IMR-90 (cell line): ENCODE data around the gene MRC2. TPM values are rescaled to one million over a fixed set of nuclear protein-coding genes. Genes with fewer than 3 reads are reported as not detected.

ENCODE experiments used
- ATAC-seq: fragments of 200-7000 bp; cut with Tn5 transposase; 2 replicates; pipeline ENCODE4 v1.9.1; 2020; ENCODE audit warnings: low read depth, mild to moderate bottlenecking, moderate library complexity
- BruUV-seq: library from RNA; stranded (reverse); fragments of 400-500 nt; replicated peaks from 2 replicates; lab custom pipeline; 2021; lab: Mats Ljungman, UMichigan
- CTCF ChIA-PET: fragments of 300-600 bp; formaldehyde crosslinking; extraction: SDS; loops from one replicate; lab custom pipeline; 2021; ENCODE audit warnings: antibody characterized with exemption; lab: Yijun Ruan, JAX
- POLR2A ChIA-PET: fragments of 300-600 bp; sonication (Branson Sonifier 250); formaldehyde crosslinking; loops from one replicate; lab custom pipeline; 2022; ENCODE audit warnings: antibody characterized with exemption; ENCODE audit not compliant: unreplicated experiment; lab: Charles Lee
- DNase-seq: peaks from one replicate; pipeline ENCODE4 v3.0.0; 2013
- H2AFZ ChIP-seq: replicated peaks from 2 replicates; pipeline ENCODE3; 2013; ENCODE audit warnings: low read length, mild to moderate bottlenecking; ENCODE audit not compliant: poor library complexity
- H2AK5ac ChIP-seq: 2 replicates; pipeline ENCODE4 v1.6.1; 2013; ENCODE audit warnings: low read depth, low read length, inconsistent platforms
- H2AK9ac ChIP-seq: replicated peaks from 2 replicates; pipeline ENCODE3; 2013; ENCODE audit warnings: mild to moderate bottlenecking, low read depth, low read length, moderate library complexity; ENCODE audit not compliant: poor library complexity
- H2BK120ac ChIP-seq: 2 replicates; pipeline ENCODE4 v1.6.1; 2013; ENCODE audit warnings: low read depth, low read length, inconsistent platforms
- H2BK15ac ChIP-seq: 3 replicates; pipeline ENCODE4 v1.6.1; 2013; ENCODE audit warnings: low read depth, low read length, inconsistent platforms
- H2BK20ac ChIP-seq: 2 replicates; pipeline ENCODE4 v1.6.1; 2013; ENCODE audit warnings: low read depth, mild to moderate bottlenecking, inconsistent platforms, low read length, moderate library complexity
- H2BK5ac ChIP-seq: 2 replicates; pipeline ENCODE4 v1.6.1; 2013; ENCODE audit warnings: mild to moderate bottlenecking, low read depth, low read length, inconsistent platforms; ENCODE audit not compliant: poor library complexity, severe bottlenecking
- H3K14ac ChIP-seq: replicated peaks from 2 replicates; pipeline ENCODE4 v1.6.1; 2013; ENCODE audit warnings: low read depth, low read length, inconsistent platforms
- H3K18ac ChIP-seq: 2 replicates; pipeline ENCODE4 v1.6.1; 2013; ENCODE audit warnings: low read depth, low read length, control low read depth
- H3K23ac ChIP-seq: 2 replicates; pipeline ENCODE4 v1.6.1; 2013; ENCODE audit warnings: low read depth, low read length, inconsistent platforms
- H3K27ac ChIP-seq: 2 replicates; pipeline ENCODE4 v1.5.1; 2013; ENCODE audit warnings: mild to moderate bottlenecking, control low read depth, low read length; ENCODE audit not compliant: insufficient read depth
- H3K27me3 ChIP-seq: 2 replicates; pipeline ENCODE4 v1.6.1; 2013; ENCODE audit warnings: low read length; ENCODE audit not compliant: control insufficient read depth, insufficient read depth
- H3K36me3 ChIP-seq: 2 replicates; pipeline ENCODE4 v1.6.1; 2013; ENCODE audit warnings: low read length, mixed read lengths; ENCODE audit not compliant: control insufficient read depth, insufficient read depth
- H3K4ac ChIP-seq: 2 replicates; pipeline ENCODE4 v1.6.1; 2013; ENCODE audit warnings: low read depth, low read length, inconsistent platforms
- H3K4me1 ChIP-seq: 2 replicates; pipeline ENCODE4 v1.6.1; 2013; ENCODE audit warnings: low read length, mixed read lengths; ENCODE audit not compliant: control insufficient read depth, insufficient read depth
- H3K4me2 ChIP-seq: 2 replicates; pipeline ENCODE4 v1.6.1; 2013; ENCODE audit warnings: low read depth, mild to moderate bottlenecking, control low read depth, low read length, moderate library complexity
- H3K4me3 ChIP-seq: 2 replicates; pipeline ENCODE4 v1.5.1; 2013; ENCODE audit warnings: low read depth, mild to moderate bottlenecking, control low read depth, low read length, moderate library complexity; ENCODE audit not compliant: insufficient read depth
- H3K56ac ChIP-seq: 2 replicates; pipeline ENCODE4 v1.6.1; 2013; ENCODE audit warnings: low read length, inconsistent platforms; ENCODE audit not compliant: insufficient read depth; ENCODE audit errors: extremely low read depth
- H3K79me1 ChIP-seq, 2 experiments: 2 replicates each; pipeline ENCODE4 v1.6.1; 2013; ENCODE audit warnings: low read length in 2 of 2, inconsistent platforms in 1 of 2, low read depth in 1 of 2
- H3K9ac ChIP-seq: 2 replicates; pipeline ENCODE4 v1.6.1; 2013; ENCODE audit warnings: low read depth, low read length, control low read depth
- H3K9me1 ChIP-seq: 2 replicates; pipeline ENCODE4 v1.6.1; 2013; ENCODE audit warnings: low read length, inconsistent platforms; ENCODE audit not compliant: insufficient read depth
- H3K9me3 ChIP-seq: 2 replicates; pipeline ENCODE4 v1.6.1; 2013; ENCODE audit warnings: low read length; ENCODE audit not compliant: control insufficient read depth, insufficient read depth
- H4K20me1 ChIP-seq: 2 replicates; pipeline ENCODE4 v1.6.1; 2013; ENCODE audit warnings: low read length, inconsistent platforms; ENCODE audit not compliant: insufficient read depth
- H4K5ac ChIP-seq: 2 replicates; pipeline ENCODE4 v1.6.1; 2013; ENCODE audit warnings: mild to moderate bottlenecking, low read depth, low read length, control low read depth
- H4K8ac ChIP-seq, 2 experiments: 2 replicates each; pipeline ENCODE4 v1.6.1; 2013; ENCODE audit warnings: low read depth in 2 of 2, low read length in 2 of 2, control low read depth in 1 of 2, inconsistent platforms in 1 of 2
- H4K91ac ChIP-seq: 2 replicates; pipeline ENCODE4 v1.6.1; 2013; ENCODE audit warnings: low read depth, low read length, inconsistent platforms; ENCODE audit not compliant: insufficient read depth
- BHLHE40 ChIP-seq: fragments of 150-350 bp; IDR thresholded peaks from 2 replicates; pipeline ENCODE4 v1.6.1; 2016; ENCODE audit warnings: mild to moderate bottlenecking, low read depth, low read length
- CEBPB ChIP-seq: IDR thresholded peaks from 2 replicates; pipeline ENCODE4 v1.6.1; 2012; ENCODE audit warnings: low read depth, low read length, improper control_type of control experiment
- CHD1 ChIP-seq: IDR thresholded peaks from 2 replicates; pipeline ENCODE4 v1.6.1; 2012; ENCODE audit warnings: low read depth, low read length, improper control_type of control experiment
- FOS ChIP-seq: fragments of 150-350 bp; IDR thresholded peaks from 2 replicates; pipeline ENCODE4 v1.6.1; 2016; ENCODE audit warnings: low read depth, low read length
- MAZ ChIP-seq: IDR thresholded peaks from 2 replicates; pipeline ENCODE4 v1.6.1; 2012; ENCODE audit warnings: low read depth, mild to moderate bottlenecking, low read length, improper control_type of control experiment, moderate library complexity, borderline replicate concordance
- MXI1 ChIP-seq: IDR thresholded peaks from 2 replicates; pipeline ENCODE4 v1.6.1; 2012; ENCODE audit warnings: low read depth, mild to moderate bottlenecking, low read length, moderate library complexity, borderline replicate concordance
- NFE2L2 ChIP-seq: fragments of 150-350 bp; IDR thresholded peaks from 2 replicates; pipeline ENCODE4 v1.6.1; 2016; ENCODE audit warnings: low read depth, mild to moderate bottlenecking, low read length
- POLR2A ChIP-seq: IDR thresholded peaks from 2 replicates; pipeline ENCODE4 v1.6.1; 2012; ENCODE audit warnings: mild to moderate bottlenecking, low read depth, low read length
- RAD21 ChIP-seq: IDR thresholded peaks from 2 replicates; pipeline ENCODE4 v1.6.1; 2012; ENCODE audit warnings: low read length, improper control_type of control experiment
- RCOR1 ChIP-seq: IDR thresholded peaks from 2 replicates; pipeline ENCODE4 v1.6.1; 2012; ENCODE audit warnings: mild to moderate bottlenecking, low read length, improper control_type of control experiment; ENCODE audit not compliant: insufficient replicate concordance
- RFX5 ChIP-seq: IDR thresholded peaks from 2 replicates; pipeline ENCODE4 v1.8.0; 2012; ENCODE audit warnings: low read depth, mild to moderate bottlenecking, low read length, moderate library complexity
- WGBS, 2 experiments: methylation state at CpG; one replicate each; pipeline versions ENCODE4 v1.1.5 to v1.1.7; 2013; ENCODE audit warnings: missing lambda C conversion rate in 2 of 2; ENCODE audit not compliant: insufficient read length in 1 of 2; ENCODE audit errors: extremely low coverage in 2 of 2; 5-methylcytosine and 5-hydroxymethylcytosine counted together
- dilution Hi-C: fragments of 300-500 bp; cut with HindIII; formaldehyde crosslinking; loops from one replicate; pipeline ENCODE4 v1.14.3; 2018; ENCODE audit warnings: low sequenced_read_pairs; ENCODE audit not compliant: unreplicated experiment
- in situ Hi-C: fragments of 300-500 bp; cut with MboI; formaldehyde crosslinking; loops from 3 replicates; pipeline ENCODE4 v1.14.3; 2019; ENCODE audit warnings: low sequenced_read_pairs, inconsistent platforms, mixed read lengths
- intact Hi-C: fragments of 100-400 bp; cut with micrococcal nuclease; formaldehyde crosslinking; loops from 2 replicates; pipeline ENCODE4 v1.10.0; 2022
- polyA plus RNA-seq, 3 experiments: library from polyadenylated mRNA; depleted of rRNA; stranded (reverse); fragments of >200 nt; gene quantifications; 2 replicates each; pipeline ENCODE4 v1.2.3, GENCODE V29; 2012; ENCODE audit warnings: low replicate concordance in 1 of 3
- total RNA-seq: library from RNA; depleted of rRNA; stranded (reverse); fragments of >200 nt; gene quantifications from 2 replicates; pipeline ENCODE4 v1.2.3, GENCODE V29; 2012

MRC2 gene
- total and polyA plus RNA-seq, 2 of the 4 experiments (the other 2 are of a cell fraction), result 39.3 to 137 TPM

DNA sequence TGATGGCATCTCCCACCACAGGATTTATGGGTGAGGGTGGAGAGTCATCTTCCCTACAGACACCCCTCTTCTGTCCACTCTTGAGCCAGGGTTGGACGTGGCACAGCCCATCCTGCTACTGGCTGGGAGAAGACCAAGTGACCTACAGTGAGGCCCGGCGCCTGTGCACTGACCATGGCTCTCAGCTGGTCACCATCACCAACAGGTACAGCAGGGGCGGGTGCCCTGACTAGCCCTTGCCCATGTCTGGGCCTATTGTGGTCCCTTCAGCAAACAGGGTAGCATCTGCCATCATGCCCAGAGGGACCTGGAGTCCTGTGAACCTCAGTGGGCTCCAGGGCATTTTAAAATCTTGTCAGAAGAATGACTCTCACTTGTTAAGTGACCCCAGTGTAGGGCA is 48.2 kb downstream of the MRC2 start:
- no peak overlapping the region for H3K4me3 ChIP-seq
- H3K18ac ChIP-seq, result no peak overlapping the region
- H3K79me1 ChIP-seq, result peaks cover 6 to 31% of the 10 kb centered on the region in 2 experiments
- ChIA-PET POLR2A (no interaction called here), CTCF (no interaction called here)
- no TSS peak for BruUV-seq
- H3K4me1 ChIP-seq, result no peaks in the 10 kb centered on the region
- H4K91ac ChIP-seq, result no peak overlapping the region
- no peak overlapping the region for H3K4me2 ChIP-seq
- H2BK5ac ChIP-seq, result no peak overlapping the region
- no peak overlapping the region for H3K27ac ChIP-seq
- no peak overlapping the region for H2AFZ ChIP-seq
- in situ Hi-C loops, result no loop called here
- no peaks in the 10 kb centered on the region for H3K9me1 ChIP-seq
- ATAC-seq (no peak), DNase-seq (no peak)
- H3K23ac ChIP-seq, result no peak overlapping the region
- no peak overlapping the region for H3K4ac ChIP-seq
- dilution Hi-C loops, result no loop called here
- H3K9me3 ChIP-seq, result no peaks in the 10 kb centered on the region
- TF ChIP-seq CHD1, result no peak
- TF ChIP-seq NFE2L2, result no peak
- TF ChIP-seq FOS, result no peak
- no peak for TF ChIP-seq RCOR1
- no peak for TF ChIP-seq BHLHE40
- TF ChIP-seq RFX5, result no peak
- no peak for TF ChIP-seq RAD21
- no peak for TF ChIP-seq POLR2A
- TF ChIP-seq MAZ, result no peak
- TF ChIP-seq MXI1, result no peak
- no peak for TF ChIP-seq CEBPB
- no peak overlapping the region for H2BK120ac ChIP-seq
- no peaks in the 10 kb centered on the region for H3K27me3 ChIP-seq
- peaks cover 84% of the 10 kb centered on the region for H3K36me3 ChIP-seq
- no peak overlapping the region for H4K5ac ChIP-seq
- H2AK9ac ChIP-seq, result no peak overlapping the region
- no peak overlapping the region for H2BK15ac ChIP-seq
- 90% methylated on average over 2 of the region's 4 CpGs; no CpG with 5 or more reads in 1 of the 2 experiments for WGBS, 2 experiments
- H2AK5ac ChIP-seq, result no peak overlapping the region
- H4K8ac ChIP-seq, result no peak overlapping the region
- H3K56ac ChIP-seq, result no peak overlapping the region
- H2BK20ac ChIP-seq, result no peak overlapping the region
- no peak overlapping the region for H3K9ac ChIP-seq
- H4K20me1 ChIP-seq, result peaks cover 9% of the 10 kb centered on the region
- H3K14ac ChIP-seq, result no peak overlapping the region
- intact Hi-C loops, result no loop called here
